A172 (cell line): ENCODE data around the gene DUSP1. TPM values are rescaled to one million over a fixed set of nuclear protein-coding genes. Genes with fewer than 3 reads are reported as not detected.
"Not testable (repeated sequence)": the region's sequence is repeated elsewhere in the genome, so short reads cannot be mapped to it uniquely, and the experiment has no call there.

ENCODE experiments used
- DNase-seq: peaks from one replicate; pipeline ENCODE4 v3.0.0-alpha.2; 2015; ENCODE audit warnings: low spot score
- total RNA-seq: library from RNA; depleted of rRNA; stranded (reverse); fragments of >200 nt; shearing (Covaris generic); gene quantifications from 2 replicates; pipeline ENCODE4 v1.2.3, GENCODE V29; 2014

The DUSP1 gene
- total RNA-seq, 1 experiment from 2014 or later = 58.2 TPM

GRCh38 chr5:172798422-172799215, 27.6 kb upstream of the DUSP1 start:
- DNase-seq = peak; percentile 90

DNA sequence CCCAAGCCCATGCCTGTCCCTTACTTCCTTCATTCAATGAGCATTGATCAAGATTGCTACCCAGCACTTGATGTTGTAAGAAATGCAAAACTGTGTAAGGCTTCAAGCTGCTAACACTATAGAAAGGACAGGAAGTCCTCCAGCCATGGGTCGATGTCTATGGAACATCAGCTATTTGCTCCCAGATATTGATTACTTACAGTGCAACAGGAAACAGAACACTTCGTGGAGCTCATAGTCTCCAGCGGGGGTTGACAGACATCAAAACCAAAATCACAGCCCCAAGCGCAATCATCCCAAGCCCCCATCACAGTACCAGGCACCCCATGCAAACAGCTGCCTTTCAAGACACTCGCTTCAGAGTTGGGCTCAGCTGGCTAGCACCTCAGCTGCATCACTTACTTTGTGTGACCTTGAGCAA, 26.8 kb upstream of the DUSP1 start:
- DNase-seq = no peak

DNA sequence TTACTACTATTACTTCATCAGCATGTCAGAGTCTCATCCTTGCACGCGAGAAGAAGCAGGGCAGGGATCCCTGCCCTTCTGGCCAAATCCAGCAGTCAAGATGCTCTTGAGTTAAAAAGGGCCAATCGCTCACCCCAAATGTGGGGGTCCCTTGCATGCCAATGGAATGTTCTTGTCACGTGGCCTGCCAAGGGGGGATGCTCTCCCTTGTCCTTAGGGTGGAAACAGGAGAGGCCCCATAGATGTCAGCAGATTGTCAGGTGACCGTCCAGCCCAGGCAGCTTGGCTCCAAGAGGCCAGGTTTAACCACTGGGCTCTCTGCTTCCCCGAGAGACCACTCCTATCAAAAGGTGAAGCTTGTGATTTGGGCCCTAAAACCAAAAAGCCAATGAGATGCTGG, 25.3 kb upstream of the DUSP1 start:
- DNase-seq = no peak

GRCh38 chr5:172795318-172795977, 24.5 kb upstream of the DUSP1 start:
- peak; percentile 87 for DNase-seq

GRCh38 chr5:172793577-172794488, 22.8 kb upstream of the DUSP1 start:
- DNase-seq = no peak

DNA sequence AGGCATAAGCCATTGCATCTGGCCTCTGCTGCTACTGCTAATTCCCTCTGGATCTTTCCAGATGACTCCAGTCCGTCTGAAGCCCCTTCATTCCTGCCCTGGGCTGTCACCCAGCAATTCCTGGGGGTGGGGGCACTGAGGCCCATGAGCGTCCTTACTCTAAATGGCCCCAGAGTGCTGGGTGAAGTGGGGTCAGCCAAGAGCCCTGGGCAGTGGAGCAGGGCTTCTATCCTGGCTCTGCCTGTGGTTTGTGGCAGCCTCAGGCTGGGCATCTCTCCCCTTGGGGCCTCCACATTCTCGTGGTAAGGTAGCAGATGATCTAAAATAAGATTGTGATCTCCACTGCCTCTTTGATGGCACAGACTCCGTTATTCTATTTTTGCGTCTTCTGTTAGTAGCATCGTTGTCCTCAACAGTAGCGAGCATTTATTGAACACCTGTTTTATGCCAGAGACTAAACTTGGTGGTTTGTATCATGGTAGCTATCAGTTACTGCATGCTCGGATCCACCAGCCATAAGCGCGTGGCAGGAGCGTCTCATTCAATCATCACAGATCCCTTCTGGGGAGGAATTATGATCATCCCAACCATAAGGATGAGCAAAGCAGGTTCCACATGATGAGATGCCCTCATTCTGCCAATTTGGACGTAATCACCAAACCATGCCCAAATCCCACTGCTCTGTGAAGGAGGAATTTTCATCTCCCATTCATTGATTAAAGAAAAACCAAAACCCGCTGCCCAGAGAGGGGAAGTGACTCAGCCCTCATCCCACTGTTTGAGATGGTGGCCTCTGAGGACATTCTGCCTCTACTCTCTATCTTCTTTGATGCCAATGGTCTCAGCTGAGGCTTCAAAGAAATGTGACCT, 21.9 kb upstream of the DUSP1 start:
- no peak for DNase-seq

DNA sequence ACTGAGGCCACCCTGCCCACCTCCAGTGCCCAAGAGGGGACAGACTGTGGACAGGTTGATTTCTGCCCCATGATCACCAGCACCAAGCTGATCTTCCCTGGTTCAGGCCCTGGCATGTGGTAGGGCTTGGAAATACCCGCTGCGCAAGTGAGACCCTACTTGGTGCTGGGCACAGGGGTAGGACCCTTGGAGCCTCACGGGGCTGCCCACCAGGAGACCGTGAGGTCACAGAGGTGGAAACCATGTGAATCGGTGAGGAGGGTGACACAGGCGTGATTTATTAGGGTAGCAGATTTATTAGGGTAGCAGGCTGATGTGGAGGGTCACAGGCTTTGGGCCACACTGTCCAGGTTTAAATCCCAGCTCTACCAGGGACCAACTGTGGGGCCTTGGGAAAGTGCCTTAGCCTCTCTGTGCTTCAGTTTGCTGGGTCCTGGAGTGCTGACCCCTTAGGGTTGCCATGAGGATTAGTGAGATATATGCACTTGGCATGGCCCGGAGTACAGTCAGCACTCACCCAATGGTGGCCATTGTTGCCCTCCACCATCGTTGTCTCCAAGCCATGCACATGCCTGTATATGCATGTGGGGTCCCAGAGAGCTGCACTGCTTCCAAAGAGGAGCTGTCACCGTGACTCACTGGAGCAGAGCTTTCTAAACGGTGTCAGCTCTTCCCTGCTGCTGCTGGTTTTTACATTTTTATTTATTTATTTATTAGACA, 20.9 kb upstream of the DUSP1 start:
- no peak for DNase-seq

GRCh38 chr5:172791286-172791685, 20.3 kb upstream of the DUSP1 start:
- no peak for DNase-seq

- no peak for DNase-seq
These were observed 19.5 kb upstream of the DUSP1 start for GRCh38 chr5:172790496-172790889.

DNA sequence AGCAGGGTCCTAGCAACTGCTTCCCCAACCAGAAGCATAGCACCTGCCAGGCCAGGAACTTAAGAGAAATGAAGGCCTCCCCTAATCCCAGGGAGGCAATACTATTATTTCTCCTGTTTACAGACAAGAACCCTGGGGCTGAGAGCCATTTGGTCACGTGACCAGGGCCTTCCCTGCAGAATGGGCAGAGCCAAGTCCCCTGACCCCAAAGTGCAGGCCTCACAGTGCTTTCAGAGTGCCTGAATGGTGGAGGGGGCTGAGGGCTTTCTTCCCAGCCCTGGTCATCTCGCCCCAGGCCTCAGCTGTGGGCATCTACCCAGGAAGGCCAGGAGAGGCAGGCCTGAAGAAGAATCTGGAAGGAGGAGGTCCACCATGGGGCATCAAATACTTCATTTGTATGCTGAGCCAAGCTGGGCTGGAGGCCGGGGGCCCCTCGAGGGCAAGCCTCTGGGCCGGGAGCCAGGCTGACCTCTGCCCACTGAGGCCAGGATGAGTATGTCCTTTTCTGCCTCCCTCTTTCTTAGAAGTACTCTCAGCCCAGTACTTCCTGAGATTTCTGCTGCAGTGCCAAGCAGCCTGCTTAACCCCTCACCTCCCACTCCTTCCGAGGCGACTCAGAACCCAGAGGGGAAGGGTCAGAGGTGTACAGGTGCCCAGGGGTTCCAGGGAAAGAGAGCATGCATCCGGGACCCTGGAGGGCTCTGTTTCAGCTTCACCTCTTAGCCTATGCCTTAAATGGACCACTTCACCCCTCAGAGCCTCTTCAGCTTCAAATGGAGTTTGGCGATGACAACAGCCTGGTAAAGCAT, 18.9 kb upstream of the DUSP1 start:
- peak; percentile 38 for DNase-seq

GRCh38 chr5:172788771-172789686, 18.0 kb upstream of the DUSP1 start:
- peak; percentile 65 for DNase-seq

DNA sequence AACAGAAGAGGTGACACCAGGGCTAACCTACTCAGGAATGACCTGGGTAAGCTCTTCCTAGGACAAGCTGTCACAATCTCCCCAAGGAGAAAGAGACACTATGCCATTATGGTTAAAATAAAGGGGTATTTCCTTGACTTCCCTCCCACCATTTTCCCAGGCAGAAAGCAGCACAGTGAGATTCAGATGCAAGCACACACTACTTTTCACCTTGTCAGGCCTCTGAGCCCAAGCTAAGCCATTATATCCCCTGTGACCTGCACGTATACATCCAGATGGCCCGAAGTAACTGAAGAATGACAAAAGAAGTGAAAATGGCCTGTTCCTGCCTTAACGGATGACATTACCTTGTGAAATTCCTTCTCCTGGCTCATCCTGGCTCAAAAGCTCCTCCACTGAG, 16.5 kb upstream of the DUSP1 start:
- not testable (repeated sequence) for DNase-seq

DNA sequence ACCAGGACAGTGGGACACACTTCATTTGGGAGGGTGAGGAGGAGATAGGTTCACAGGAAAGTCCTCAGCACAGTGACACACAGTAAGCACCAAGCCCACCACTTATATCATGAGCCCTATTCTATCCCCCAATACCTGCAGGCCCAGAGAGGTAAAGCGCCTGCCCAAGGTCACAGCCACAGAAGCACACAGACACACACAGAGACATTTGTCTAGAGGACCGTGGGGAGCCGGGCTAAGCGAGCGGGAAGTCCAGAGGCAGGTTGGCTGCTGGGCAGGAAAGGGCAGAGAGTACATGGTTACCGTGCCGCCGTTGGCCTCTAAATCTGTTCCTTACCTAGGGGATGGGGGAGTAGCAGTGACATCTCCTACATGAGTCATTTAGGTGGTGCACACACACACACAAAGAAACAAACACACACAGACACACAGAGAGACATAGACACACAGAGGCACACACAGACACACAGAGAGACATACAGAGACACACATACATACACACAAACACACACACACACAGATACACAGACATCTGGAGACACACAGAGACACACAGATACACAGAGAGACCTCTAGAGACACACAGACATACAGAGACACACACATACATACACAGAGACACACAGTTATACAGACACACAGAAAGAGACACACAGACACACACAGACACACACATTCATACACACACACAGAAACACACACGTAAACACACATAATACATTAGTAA, 15.9 kb upstream of the DUSP1 start:
- no peak for DNase-seq

GRCh38 chr5:172785429-172786088, 14.6 kb upstream of the DUSP1 start:
- DNase-seq = no peak

- not testable (repeated sequence) for DNase-seq
These were observed 13.2 kb upstream of the DUSP1 start for GRCh38 chr5:172784162-172784561.

GRCh38 chr5:172783319-172783718, 12.3 kb upstream of the DUSP1 start:
- DNase-seq = not testable (repeated sequence)
